ENCODE results near the gene U2AF2.

U2AF2 gene

DNA sequence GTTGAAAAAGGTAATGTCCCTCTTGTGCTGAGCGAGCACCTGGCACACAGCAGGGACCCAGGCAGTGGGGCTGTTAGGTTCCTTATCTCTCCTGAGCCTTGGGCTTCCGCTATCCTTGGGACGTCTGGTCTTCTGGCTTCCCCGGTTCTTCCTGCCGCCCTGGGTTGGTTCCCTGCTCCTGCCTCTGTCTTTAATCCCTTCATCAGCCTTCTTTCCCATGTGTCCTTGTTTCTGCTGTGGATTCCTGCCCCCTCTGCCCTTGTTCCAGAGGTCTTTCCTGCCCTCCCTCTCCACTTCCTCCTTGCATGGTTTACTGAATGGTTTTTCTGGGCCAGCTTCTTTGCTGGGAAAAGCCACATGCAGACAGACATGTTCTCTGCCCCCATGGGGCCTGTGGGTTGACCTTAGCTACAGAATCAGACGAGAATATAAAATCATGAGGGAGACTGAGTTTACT, 22.8 kb downstream of the U2AF2 start:
- no peak for FAIRE-seq

DNA sequence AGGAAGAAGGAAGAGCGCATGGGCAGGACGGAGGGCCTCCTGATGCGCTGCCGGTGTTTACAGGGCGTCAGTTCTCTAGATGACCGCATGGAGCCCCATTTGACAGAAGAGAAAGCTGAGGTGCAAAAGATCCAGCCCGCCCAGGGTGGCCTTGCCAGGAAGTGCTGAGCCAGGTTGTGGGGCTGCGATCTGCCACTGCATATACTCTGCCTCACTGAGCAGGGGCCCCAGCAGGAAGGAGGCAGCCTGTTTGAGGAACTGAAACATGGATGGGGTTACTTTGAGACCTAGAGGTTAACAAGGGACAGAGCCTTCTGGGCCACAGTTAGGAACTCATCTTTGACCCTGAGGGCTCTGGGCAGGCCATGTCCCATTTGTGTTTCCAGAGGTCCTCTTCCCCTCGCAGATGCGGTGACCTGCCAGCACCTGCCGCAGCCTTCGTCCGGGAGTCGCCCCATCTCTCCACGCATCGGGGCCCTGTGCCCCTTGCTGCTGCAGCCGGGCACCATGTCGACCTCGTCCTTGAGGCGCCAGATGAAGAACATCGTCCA, 23.4 kb downstream of the U2AF2 start:
- FAIRE-seq: no peak

DNA sequence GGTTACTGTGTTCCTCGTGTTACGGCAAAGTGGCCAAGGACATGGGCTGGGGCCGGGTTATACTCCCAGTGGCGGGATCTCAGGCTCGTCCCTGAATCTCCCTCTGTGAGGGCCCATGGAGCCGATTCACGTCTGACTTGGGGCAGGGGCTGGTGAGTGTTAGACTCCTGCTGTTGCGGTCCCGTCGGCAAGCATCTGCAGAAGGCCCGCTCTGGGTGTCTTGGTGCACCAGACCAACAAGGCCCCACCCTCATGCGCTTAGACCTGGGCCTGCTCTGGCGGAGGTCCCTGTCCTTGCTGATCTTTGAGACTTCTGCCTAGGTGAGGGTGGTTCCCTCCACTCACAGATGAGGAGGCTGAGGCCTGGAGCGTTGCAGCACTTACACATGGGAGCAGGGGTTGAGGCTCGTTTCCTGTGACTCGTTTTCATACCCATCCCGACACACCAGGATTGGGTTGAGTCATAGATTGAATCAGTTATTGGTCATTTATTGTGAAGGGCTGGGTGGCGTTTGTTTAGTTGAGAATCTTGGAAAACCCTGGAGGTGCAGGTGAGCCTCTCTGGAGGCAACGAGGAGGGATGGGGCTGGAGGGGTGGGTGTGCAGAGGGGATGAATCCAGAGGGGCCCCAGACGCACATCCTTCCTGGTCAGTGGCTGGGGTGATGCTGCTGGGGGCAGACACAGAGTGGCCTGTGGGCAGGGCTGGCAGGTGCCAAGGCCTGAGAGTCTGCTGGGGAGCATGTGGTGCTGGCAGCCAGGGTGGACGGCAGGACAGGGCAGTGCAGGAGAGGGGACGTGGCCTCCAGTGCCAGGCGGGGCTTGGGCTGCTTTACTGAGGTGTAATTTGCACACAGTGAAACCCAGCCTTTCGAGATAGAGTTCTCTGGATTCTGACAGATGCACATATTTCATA, 24.8 kb downstream of the U2AF2 start:
- FAIRE-seq: no peak

DNA sequence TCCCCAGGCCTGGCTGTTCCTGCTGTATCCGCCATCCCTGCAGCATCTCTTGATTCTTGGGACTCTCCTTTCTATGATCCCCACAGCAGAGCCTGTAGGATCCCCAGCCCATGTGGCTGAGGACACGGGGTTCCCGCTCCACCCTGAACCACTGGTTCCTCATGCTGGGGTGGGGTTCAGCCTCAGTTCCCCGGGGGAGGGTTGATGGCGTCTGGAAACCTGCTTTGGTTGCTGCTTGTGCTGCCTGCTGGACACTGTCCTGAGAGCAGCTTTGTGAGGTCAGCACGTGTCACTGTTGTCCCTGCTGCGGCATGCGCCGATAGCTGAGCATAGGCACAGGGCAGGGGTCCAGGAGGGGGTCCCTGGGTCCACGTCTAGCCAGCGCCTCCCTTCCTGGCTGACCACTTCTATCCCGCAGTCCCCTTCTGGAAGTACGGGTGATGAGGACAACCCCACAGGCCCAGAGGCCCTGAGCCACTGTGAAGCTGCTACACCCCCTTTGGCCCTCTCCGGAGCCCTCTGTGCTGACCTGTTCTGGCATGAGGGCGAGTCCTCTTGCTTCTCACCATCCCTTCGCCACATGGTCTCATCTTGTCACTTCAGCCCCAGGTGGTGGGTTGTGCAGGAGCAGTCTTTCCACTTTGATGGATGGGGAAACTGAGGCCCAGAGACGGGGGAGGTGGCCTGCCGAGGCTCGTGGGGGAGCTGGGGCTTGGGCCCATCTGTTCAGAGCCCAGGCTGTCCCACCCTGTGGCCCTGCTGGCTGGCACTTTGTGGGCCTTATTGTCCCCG, 25.7 kb downstream of the U2AF2 start:
- no peak for FAIRE-seq

DNA sequence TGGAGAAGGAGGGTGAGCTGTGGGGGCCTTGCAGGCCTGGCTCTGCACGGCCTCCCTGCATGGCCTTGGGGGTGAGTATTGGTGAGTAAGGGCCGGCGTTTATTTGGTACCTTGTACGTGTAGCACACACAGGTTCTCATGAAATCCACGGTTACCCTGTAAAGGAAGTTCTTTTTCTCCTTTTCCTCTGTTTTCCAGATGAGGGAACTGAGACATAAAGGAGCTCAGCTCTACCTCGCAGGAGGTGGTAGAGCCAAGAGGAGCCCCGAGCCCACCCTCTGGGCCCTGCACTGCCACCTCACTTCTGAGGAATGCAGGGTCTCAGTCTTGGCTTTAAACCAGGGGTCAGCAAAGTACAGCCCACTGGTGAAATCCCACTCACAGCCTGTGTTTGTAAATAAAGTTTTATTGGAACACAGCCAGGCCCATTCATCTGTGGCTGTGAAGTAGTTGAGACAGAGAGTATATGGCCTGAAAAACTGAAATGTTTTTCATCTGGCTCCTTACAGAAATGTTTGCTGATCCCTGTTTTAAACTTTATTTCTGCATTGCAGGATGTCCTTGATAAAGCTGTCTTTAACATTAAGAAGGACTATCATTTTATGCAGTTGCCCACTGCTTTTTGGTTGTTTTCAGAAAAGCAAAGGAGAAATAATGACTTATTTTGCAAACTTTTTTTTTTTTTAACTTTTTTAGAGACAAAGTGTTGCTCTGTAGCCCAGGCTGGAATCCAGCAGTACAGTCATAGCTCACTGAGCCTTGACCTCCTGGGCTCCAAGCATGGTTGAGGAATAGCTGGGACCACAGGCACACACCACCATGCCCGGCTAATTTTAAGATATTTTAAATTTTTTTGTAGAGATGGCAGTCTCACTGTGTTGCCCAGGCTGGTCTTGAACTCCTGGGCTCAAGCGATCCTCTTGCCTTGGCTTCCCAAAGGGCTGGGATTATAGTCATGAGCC, 26.6 kb downstream of the U2AF2 start:
- no peak for FAIRE-seq

DNA sequence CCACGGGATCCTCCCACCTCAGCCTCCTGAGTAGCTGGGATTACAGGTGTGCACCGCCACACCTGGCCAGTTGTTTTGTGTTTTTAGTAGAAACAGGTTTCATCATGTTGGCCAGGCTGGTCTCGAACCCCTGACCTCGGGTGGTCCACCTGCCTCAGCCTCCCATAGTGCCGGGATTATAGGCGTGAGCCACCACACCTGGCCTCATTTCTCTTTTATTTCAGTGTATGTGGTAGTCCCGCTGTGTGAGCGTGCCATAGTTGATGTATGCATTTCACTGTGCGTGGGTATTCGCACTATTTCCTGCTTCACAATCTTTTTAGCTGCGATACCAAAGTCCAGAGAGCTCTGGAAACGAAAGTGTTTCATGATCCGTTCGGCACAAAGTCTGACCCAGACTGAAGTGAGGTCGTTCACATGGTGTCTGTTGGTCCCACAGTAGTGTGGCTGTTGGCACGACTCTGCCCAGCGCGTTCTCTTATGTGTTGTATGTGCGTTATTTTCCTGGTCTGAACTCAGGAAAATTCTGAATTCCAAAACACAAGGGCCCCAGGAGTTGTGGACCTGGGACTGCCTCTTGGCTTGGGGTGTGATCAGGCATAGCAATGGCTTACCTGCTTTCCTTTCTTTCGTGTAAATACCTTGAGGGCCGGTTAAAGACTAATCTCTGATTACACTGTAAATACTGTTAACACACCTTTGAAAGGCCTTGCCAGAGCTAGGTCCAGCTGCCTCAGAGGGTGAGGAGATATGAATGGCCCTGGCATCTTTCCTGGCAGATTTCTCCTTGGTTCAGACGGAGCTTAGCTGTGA, 28.8 kb downstream of the U2AF2 start:
- no peak for FAIRE-seq

DNA sequence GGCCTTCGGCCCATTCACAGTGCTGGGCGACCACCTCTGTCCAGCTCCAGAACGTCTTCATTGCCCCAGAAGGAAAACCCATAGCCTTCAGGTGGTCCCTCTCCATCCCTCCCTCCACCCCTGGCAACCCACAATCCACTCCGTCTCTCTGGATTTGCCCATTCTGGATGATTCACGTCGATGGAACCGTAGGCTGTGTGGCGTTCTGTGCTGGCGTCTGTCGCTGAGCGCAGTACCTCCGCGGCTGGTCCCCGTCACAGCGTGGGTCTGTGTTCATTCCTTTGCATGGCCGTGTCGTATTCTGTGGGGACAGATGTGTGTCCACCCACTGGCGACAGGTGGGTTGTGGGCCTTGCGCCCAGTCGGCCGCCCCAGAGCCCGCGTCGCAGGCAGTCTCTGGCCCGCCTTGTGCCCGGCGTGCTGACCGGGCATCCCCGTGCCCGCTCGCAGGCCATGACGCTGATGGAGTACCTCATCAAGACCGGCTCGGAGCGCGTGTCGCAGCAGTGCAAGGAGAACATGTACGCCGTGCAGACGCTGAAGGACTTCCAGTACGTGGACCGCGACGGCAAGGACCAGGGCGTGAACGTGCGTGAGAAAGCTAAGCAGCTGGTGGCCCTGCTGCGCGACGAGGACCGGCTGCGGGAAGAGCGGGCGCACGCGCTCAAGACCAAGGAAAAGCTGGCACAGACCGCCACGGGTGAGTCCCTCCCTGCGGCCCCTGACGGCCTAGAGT, 30.3 kb downstream of the U2AF2 start:
- no peak for FAIRE-seq

DNA sequence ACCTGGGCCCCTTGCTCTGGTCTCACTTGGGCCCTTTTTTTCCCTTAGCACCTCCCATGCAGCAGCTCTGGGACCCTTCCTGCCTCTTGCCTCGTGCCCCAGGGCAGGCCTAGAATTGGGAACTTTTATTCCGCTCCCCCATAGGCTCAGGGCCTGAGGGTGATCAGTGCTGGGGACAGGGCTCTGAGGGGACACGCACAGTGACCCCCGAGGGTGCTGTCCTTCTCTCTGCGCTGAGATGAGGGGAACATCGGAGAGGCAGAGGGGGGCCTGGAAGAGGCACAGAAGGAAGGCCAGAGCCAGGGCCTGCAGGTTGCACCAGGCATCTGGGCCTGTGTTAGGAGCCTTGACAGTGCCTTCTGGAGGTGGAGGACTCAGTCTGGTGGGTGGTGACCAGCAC, 30.9 kb downstream of the U2AF2 start:
- no peak for FAIRE-seq

DNA sequence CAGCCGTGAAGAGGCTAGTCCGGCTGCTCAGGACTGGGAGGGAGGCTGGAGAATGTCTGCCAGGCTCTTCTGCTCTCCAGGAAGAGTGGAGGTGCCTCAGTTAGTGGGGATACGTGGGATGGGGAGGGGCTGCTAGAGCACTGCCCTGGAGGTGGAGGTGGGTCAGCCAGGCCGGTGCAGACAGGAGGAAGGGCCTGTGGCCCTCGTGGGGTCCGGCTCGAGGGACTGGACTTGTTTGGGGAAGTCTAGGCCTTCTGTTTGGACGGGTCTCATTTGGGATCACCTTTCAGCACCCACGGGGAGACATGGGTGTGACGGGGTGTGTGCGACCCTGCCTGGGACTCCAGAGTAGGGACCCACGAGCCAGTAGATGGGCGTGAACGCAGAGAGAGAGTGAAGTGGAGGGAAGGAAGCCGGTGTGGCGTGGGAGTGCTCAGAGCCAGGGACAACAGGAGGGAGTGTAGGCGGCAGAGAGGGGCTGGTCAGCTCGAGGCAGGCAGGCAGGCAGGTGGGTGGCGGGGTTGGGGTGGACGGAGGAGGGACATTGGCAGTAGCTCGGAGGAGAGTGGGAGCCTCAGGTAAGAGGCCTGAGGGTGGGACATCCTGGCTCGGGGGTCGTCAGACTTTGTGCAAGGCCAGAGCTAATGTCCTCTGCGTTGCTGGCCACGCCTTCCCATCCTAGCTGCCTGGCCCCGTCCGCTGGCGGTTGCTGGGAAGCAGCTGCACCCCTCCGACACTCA, 31.6 kb downstream of the U2AF2 start:
- no peak for FAIRE-seq

DNA sequence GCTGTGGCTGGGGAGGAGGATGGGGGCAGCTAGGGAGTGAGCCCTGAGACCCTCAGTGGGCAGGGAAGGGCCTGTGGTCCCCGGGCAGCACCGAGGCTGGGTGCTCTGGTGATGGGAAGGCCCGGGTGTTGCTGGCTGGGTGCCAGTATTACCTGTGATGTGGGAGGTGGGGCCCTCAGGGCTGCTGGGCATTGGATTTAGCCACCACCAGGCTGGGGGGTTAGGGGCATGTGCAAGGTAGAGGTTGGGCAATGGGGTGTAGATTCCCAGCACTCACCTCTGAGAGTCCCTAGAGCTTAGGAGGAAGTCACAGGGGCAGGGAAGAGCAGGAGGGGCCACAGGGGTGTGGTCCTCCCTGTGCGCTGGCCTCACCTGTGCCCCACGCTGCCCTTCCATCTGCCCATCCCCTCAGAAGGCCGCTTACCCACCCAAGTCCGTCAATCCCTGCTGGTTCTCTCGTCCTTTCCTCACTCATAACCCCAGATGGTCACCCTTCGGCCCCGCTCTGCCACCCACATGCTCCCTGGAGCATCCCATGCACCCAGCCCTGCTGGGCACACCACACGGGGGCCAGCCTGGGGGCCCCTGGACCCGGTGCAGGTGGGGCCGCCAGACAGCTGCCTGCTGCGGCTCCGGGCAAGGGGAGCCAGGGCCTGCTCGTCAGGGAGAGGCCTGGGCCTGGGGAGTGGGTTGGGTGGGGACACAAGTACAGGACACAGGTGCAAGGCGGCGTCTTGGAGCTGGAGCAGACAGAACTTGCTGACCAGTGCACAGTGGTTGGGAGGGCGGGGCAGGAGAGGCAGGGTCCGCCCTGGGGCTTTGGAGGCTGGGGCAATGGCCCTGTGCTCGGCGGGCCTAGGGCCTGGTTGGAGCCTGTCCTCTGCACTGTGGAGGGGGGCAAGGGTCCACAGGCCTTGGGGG, 32.7 kb downstream of the U2AF2 start:
- no peak for FAIRE-seq

DNA sequence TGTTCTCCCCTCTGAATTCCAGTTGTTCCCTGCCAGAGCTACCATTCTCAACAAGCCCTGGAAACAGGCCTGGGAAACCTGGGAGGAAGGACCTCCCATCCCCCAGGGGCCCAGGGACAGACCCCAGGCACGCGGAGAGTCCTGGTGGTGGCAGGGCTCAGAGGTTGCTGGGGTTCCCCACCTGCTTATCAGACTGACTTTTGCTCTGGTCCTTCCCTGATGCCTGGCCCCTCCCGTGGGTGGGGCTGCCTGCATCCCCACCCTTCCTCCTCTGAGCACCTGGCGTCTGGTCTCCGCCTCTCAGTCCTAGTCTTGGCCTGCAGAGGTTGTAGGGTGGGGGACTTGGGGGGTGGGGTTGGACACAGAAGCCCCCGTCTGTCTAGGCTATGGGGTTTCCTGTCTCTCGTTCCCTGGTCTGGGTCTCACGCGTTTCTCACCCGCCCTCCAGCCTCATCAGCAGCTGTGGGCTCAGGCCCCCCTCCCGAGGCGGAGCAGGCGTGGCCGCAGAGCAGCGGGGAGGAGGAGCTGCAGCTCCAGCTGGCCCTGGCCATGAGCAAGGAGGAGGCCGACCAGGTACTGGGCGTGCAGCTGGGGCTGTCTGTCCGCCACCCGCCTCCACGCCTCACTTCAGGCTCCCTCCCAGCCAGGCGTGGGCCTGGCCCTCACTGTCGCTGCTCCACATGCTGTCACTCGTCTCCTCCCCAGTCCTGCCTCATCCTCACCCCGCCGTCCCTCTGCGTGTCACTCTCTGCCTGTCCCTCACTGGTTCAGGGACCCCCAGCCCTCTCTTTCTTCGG, 33.8 kb downstream of the U2AF2 start:
- no peak for FAIRE-seq

DNA sequence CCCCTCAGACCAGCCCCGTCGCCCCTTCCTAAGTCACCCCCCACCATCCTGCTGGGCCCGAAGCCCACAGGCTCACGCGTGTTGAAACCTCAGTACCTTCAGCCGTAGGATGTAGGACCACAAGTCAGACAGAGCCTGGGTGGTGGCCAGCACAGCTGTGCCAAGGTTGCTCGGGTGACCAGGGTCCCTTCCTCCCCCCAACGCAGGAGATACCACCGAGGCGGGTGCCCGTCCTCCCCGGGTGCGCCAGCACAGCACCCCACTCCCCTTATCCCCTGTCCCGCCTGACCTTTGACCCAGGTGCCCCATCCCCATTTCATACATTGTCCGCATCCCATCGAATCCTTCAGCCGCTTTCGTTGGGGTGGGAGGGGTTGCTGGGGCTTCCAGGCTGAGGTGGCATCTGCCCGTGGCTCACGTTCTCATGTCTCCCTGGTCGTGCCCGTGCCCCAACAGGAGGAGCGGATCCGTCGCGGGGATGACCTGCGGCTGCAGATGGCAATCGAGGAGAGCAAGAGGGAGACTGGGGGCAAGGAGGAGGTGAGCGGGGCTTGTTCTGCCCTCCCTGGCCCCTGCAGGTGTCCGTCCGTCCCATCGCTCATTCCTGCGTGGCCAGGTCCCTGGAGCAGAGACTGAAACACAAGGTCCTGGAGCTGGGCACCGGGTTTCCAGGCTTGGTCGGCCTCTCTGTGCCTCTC, 34.7 kb downstream of the U2AF2 start:
- no peak for FAIRE-seq

DNA sequence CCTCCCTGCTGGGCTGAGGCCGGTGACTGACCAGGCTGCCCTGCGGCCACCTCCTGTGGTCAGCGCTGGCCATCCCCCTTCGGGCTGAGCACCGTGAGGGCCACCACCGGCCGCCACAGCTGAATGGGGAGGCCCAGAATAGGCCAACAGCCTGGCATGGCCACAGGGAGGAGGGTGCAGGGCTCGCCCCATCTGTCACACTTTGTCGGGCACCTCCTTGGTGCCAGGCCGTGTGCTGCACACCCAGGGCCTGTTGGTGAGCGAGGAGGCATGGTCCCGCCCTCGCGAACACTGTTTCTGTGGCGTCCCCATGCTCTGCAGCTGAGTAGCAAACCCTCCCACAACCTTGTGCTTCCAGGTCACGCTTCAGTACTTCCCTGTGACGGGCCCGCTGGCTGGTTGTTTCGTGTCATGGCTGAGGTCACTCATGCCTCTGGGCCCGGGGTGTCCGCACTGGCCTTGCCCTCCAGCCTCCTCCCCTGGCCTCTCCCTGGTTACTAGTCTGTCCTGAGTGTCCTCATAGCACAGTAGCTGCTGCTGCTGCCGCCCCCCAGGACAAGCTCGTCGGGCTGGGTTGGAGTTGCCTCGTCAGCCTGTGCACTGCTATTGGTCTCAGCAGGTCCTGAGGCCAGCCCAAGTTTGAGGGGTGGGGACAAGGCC, 35.4 kb downstream of the U2AF2 start:
- no peak for FAIRE-seq

DNA sequence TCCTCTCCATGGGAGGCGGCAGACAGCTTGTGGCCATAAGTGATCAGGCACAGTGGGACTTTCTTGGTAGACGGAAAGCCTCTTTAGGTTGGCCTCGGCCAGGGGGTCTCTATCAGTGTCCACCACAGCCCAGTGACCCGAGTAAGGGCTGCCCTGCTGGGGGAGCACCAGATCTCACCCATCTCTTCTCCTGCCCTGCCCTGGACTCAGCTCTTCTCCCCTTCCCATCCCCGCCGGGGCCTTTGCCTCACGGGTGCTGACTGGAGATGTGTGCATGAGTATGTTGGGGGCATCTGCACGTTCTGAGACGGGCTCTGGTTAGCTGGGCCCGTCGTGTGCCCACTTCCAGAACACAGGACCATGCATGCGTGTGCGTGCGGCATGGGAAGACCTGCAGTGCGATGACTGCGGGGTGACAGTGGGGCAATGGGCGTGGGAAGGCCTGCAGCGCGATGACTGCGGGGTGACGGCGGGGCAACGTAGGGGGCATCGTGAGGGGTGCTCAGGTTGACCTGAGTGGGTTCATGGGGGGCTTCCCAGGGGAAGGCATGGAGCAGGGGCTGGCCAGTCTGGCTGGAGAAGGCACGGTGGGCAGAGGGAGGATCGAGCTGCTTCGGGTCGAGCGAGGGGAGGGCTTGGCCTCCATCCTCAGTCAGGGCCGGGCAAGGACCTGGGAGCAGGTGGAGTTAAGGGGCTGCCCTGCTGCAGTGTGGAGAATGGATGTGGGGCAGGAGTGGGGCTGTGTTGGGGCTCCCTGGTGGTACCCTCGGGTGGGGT, 36.1 kb downstream of the U2AF2 start:
- FAIRE-seq: no peak

DNA sequence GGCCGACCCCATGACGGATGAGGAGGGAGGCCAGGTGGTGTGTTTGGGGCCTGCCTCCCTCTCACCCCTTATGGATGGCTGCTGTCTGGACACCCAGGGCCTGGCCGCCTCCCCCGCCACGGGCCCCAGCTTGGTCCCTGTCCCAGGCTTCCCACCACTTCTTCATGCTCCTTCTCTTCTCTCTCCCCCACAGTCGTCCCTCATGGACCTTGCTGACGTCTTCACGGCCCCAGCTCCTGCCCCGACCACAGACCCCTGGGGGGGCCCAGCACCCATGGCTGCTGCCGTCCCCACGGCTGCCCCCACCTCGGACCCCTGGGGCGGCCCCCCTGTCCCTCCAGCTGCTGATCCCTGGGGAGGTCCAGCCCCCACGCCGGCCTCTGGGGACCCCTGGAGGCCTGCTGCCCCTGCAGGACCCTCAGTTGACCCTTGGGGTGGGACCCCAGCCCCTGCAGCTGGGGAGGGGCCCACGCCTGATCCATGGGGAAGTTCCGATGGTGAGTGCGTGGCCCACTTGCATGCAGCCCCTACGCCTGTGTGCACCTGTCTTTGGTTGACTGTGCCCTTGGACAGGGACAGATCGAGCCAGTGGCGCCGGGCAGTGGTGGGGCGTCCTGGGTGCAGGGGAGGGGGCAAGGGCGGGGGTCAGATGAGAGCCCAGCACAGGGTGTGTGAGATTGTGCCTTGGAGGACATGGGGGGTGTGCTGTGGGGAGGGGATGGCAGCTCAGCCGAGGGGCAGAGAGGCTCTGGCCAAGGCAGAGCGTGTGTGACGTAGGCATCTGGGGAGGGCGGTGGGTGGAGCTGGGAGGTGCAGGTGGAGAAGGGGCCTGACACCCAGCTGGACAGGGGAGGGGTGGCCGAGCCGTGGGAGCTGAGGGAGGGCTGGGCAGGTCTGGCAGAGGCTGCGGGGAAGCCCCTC, 37.0 kb downstream of the U2AF2 start:
- FAIRE-seq: no peak
